Activated naive CD4-positive, alpha-beta T cell treated with anti-CD3 and anti-CD28 coated beads for 36 hours (primary cell): ENCODE results near the gene MUC5AC. TPM values are rescaled to one million over a fixed set of nuclear protein-coding genes. Genes with fewer than 3 reads are reported as not detected.
"Not testable (repeated sequence)": the region's sequence is repeated elsewhere in the genome, so short reads cannot be mapped to it uniquely, and the experiment has no call there.

Experiments used
- CTCF ChIA-PET: fragments of 350-600 bp; sonication (Branson Sonifier 250); formaldehyde crosslinking; loops from one replicate; lab custom pipeline; 2021; ENCODE audit warnings: antibody characterized with exemption; lab: Charles Lee
- DNase-seq: peaks from one replicate; pipeline ENCODE4 v3.0.0-alpha.2; 2020
- H3K27ac Mint-ChIP-seq: one replicate; pipeline ENCODE4 v1.8.0; 2021; ENCODE audit warnings: mild to moderate bottlenecking, mixed read lengths
- H3K27me3 Mint-ChIP-seq: one replicate; pipeline ENCODE4 v1.8.0; 2021; ENCODE audit warnings: low read depth, mixed read lengths
- H3K36me3 Mint-ChIP-seq: one replicate; pipeline ENCODE4 v1.8.0; 2021; ENCODE audit warnings: low read depth, mixed read lengths
- H3K4me1 Mint-ChIP-seq: one replicate; pipeline ENCODE4 v1.8.0; 2021; ENCODE audit warnings: low read depth, mixed read lengths
- H3K4me3 Mint-ChIP-seq: one replicate; pipeline ENCODE4 v1.8.0; 2021; ENCODE audit warnings: mild to moderate bottlenecking, moderate library complexity, mixed read lengths
- H3K9me3 Mint-ChIP-seq: one replicate; pipeline ENCODE4 v1.8.0; 2021; ENCODE audit warnings: mixed read lengths
- intact Hi-C: fragments of 100-400 bp; cut with micrococcal nuclease; formaldehyde crosslinking; loops from one replicate; pipeline ENCODE4 v1.15.1; 2023
- total RNA-seq, 2 experiments: library from RNA; stranded (reverse); gene quantifications; one replicate each; pipeline ENCODE4 v1.2.3, GENCODE V29; 2021

The MUC5AC gene
- total RNA-seq, 2 experiments from 2014 or later: not detected

DNA sequence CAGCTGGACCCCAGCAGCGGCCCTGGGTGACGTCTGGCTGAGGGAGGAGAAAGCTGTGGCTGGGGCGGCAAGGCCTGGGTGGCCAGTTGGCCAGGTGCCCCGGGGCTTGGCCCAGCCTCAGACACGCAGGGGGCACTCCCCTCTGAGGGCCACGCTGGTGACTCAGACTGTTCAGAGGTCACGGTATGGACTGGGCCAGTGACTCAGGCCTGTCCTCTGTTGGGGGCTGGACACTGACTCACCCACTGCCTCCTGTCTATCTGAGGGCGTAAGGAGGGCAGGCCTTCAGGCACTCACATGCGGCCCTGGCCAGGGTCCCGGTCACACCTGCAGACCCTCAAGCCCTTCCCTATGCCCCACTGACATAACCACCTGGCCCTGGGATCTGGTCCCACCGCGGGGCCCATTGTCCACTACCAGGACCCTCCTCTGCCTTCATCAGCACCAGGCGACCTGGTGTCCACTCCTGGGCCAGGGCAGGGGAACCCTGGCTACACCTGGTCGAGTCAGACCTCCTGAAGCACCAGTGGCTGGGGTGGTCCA is 3.7 kb upstream of the MUC5AC start:
- no peaks in the 10 kb centered on the region for H3K36me3 Mint-ChIP-seq
- H3K27me3 Mint-ChIP-seq: peaks cover 5% of the 10 kb centered on the region
- H3K4me1 Mint-ChIP-seq: peaks cover 4% of the 10 kb centered on the region
- no peak overlapping the region for H3K27ac Mint-ChIP-seq
- intact Hi-C loops: no loop called here
- H3K9me3 Mint-ChIP-seq: peaks cover 2% of the 10 kb centered on the region
- H3K4me3 Mint-ChIP-seq: no peak overlapping the region
- CTCF ChIA-PET: no interaction called here
- no peak for DNase-seq

DNA sequence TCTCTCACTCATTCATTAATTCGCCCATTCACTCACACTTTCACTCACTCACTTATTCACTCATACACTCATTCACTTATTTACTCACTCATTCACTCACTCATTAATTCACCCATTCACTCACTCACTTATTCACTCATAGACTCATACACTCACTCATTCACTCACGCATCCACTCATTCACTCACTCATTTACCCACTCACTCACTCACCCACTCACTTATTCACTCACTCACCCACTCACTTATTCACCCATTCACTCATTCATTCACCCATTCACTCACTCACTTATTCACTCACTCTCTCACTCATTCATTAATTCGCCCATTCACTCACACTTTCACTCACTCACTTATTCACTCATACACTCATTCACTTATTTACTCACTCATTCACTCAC is 3.1 kb upstream of the MUC5AC start:
- H3K4me3 Mint-ChIP-seq, H3K27ac Mint-ChIP-seq, H3K9me3 Mint-ChIP-seq, DNase-seq, H3K36me3 Mint-ChIP-seq, H3K27me3 Mint-ChIP-seq, intact Hi-C loops, H3K4me1 Mint-ChIP-seq, CTCF ChIA-PET: not testable (repeated sequence)

DNA sequence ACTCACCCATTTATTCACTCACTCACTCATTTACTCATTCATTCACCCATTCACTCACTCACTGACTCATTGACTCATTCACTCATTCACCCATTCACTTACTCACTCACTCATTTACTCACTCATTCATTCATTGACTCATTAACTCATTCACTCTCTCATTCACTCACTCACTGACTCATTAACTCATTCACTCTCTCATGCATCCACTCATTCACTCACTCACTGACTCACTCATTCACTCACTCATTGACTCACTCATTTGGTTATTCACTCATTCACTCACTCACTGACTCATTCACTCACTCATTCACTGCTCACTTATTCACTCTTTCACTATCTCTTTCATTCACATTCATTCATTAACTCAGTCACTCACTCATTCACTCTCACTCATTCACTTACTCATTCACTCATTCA is 2.5 kb upstream of the MUC5AC start:
- no peaks in the 10 kb centered on the region for H3K36me3 Mint-ChIP-seq
- CTCF ChIA-PET: no interaction called here
- H3K9me3 Mint-ChIP-seq: peaks cover 2% of the 10 kb centered on the region
- H3K27me3 Mint-ChIP-seq: peaks cover 5% of the 10 kb centered on the region
- no peak overlapping the region for H3K4me3 Mint-ChIP-seq
- H3K4me1 Mint-ChIP-seq: peaks cover 4% of the 10 kb centered on the region
- H3K27ac Mint-ChIP-seq: no peak overlapping the region
- intact Hi-C loops: no loop called here
- DNase-seq: no peak

- Mint-ChIP-seq H3K36me3 (no peaks in the 10 kb centered on the region), H3K4me3 (no peak overlapping the region), H3K27me3 (no peaks in the 10 kb centered on the region), H3K4me1 (peaks cover 4% of the 10 kb centered on the region), H3K27ac (no peak overlapping the region), H3K9me3 (peaks cover 2% of the 10 kb centered on the region)
- CTCF ChIA-PET: no interaction called here
- intact Hi-C loops: no loop called here
- no peak for DNase-seq
These were observed 1.0 kb upstream of the MUC5AC start for GRCh38 chr11:1156506-1157340.

- H3K36me3 Mint-ChIP-seq: no peaks in the 10 kb centered on the region
- H3K27ac Mint-ChIP-seq: no peak overlapping the region
- H3K9me3 Mint-ChIP-seq: peaks cover 2% of the 10 kb centered on the region
- CTCF ChIA-PET: no interaction called here
- intact Hi-C loops: no loop called here
- H3K27me3 Mint-ChIP-seq: no peaks in the 10 kb centered on the region
- H3K4me3 Mint-ChIP-seq: no peak overlapping the region
- H3K4me1 Mint-ChIP-seq: peaks cover 4% of the 10 kb centered on the region
- no peak for DNase-seq
These were observed 460 bp upstream of the MUC5AC start for GRCh38 chr11:1157341-1157644.

DNA sequence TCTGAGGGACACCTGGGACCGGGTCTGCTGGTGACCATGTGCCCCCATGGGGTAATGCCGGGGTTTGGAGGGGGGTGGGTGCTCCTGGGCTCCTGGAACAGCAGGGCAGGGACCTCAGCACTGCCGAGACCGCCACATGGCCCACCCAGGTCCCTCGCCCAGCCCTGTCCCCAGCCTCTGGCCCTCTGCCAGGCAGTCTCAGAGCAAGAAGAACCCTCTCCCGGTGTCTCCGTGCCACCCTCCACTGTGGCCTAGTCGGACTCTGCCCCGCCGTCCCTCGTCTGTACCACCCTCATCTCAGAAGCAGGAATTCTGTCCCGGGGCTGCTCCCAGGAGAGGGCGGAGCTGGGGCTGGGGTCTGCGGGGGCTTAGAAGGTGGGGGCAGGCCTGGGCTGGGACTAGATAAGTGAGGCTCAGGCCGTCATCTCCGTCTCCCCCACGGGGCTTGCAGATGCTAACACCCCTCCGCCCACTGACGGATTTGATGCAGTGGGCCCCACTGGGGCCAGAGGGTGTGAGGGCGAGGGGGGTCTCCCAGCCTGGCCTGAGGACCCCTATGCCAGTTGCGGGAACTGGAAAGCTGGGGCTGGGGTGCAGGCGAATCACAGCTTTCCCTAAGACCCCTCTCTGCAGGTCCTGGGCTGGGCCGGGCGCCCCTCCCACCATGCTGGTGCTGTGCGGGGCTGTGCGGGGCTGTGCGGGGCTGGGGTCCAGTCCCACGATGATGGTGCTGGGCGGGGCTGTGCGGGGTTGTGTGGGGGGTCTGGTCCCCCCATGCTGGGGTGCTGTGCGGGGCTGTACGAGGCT is 1.1 kb downstream of the MUC5AC start:
- DNase-seq: peak; percentile 4
- CTCF ChIA-PET: no interaction called here
- peaks cover 2% of the 10 kb centered on the region for H3K9me3 Mint-ChIP-seq
- intact Hi-C loops: no loop called here
- no peak overlapping the region for H3K4me3 Mint-ChIP-seq
- H3K27me3 Mint-ChIP-seq: no peaks in the 10 kb centered on the region
- no peaks in the 10 kb centered on the region for H3K36me3 Mint-ChIP-seq
- H3K27ac Mint-ChIP-seq: no peak overlapping the region
- no peaks in the 10 kb centered on the region for H3K4me1 Mint-ChIP-seq

DNA sequence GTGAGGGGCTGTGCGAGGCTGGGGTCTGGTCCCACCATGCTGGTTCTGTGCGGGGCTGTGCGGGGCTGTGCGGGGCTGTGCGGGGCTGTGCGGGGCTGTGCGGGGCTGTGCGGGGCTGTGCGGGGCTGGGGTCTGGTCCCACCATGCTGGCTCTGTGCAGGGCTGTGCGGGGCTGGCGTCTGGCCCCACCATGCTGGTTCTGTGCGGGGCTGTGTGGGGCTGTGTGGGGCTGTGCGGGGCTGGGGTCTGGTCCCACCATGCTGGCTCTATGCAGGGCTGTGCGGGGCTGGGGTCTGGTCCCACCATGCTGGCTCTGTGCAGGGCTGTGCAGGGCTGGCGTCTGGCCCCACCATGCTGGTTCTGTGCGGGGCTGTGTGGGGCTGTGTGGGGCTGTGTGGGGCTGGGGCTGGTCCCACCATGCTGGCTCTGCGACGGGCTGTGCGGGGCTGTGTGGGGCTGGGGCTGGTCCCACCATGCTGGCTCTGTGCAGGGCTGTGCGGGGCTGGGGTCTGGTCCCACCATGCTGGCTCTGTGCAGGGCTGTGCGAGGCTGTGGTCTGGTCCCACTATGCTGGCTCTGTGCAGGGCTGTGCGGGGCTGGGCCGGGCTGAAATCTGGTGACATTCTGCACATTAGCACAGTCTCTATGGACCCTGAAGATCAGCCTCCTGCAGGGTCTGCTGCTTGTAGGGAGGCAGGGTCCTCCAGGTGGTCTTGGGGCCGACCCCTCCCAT is 1.9 kb downstream of the MUC5AC start:
- H3K9me3 Mint-ChIP-seq, CTCF ChIA-PET, H3K4me1 Mint-ChIP-seq, H3K27me3 Mint-ChIP-seq, intact Hi-C loops, H3K36me3 Mint-ChIP-seq, H3K4me3 Mint-ChIP-seq, H3K27ac Mint-ChIP-seq: not testable (repeated sequence)
- DNase-seq: peak; percentile 1

DNA sequence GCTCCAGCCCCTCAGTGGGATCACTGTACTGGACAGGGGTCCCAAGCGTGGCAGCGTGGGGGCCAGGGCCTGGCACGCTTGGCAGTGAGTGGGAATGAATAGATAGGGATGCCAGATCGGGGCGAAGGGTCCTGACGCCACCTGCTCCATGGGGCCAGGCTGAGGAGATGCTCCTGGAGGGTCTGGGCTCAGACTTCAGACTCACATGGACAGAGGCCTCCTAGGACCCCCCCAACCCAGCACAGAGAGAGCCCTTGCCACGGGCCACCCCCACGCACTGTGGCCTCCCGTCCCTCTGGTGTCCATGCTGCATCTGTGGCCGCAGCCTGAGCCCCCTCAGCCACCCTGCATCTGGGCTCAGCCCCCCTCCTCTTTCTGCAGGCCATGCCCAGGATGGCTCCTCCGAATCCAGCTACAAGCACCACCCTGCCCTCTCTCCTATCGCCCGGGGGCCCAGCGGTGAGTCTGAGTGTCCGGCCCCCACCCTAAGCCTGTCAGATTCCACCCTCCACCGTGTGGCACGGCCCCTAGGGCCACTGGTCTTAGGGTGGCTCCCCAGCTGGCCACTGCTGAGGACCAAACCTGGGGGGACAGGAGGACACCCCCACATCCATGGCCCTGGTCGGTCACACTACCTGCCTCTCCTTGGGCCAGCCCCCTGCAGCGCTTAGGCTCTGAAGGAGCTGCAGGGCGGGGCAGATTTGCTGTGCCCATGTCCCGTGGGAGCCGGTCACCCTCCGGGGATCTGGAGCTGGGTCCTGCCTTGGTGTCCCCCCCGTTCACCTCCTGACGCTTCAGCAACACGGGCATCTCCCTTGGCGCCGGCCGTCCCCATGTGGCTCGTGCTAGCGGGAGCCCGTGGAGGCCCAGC is 2.7 kb downstream of the MUC5AC start:
- H3K27me3 Mint-ChIP-seq: no peaks in the 10 kb centered on the region
- no peaks in the 10 kb centered on the region for H3K4me1 Mint-ChIP-seq
- CTCF ChIA-PET: no interaction called here
- no peaks in the 10 kb centered on the region for H3K36me3 Mint-ChIP-seq
- peak; percentile 1 for DNase-seq
- no peak overlapping the region for H3K27ac Mint-ChIP-seq
- no peaks in the 10 kb centered on the region for H3K9me3 Mint-ChIP-seq
- H3K4me3 Mint-ChIP-seq: no peak overlapping the region
- intact Hi-C loops: no loop called here

DNA sequence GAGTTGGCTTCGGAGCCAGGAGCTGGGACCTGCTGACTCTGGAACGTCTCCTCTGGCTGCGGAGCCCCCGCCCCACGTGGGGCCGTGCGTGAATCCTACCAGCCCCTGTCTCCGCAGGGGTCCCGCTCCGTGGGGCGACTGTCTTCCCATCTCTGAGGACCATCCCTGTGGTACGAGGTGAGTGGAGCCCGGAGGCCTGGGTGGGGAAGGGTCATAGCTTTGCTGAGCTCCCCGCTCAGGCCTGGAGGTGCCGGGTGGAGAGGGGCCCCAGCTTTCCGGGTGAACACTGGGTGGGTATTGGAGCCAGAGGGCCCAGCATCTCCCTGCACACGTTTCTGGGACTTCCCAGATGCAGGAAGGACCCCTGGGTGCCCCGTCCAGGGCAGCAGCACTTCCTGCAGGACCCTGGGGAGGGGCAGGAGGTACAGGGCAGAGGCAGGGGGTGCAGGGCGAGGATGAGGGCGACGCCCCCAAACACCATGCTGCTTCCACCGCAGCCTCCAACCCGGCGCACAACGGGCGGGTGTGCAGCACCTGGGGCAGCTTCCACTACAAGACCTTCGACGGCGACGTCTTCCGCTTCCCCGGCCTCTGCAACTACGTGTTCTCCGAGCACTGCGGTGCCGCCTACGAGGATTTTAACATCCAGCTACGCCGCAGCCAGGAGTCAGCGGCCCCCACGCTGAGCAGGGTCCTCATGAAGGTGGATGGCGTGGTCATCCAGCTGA is 3.8 kb downstream of the MUC5AC start:
- CTCF ChIA-PET: no interaction called here
- no peak for DNase-seq
- Mint-ChIP-seq H3K4me3 (no peak overlapping the region), H3K9me3 (no peaks in the 10 kb centered on the region), H3K27me3 (no peaks in the 10 kb centered on the region), H3K27ac (no peak overlapping the region), H3K4me1 (no peaks in the 10 kb centered on the region), H3K36me3 (no peaks in the 10 kb centered on the region)
- intact Hi-C loops: no loop called here

GRCh38 chr11:1162138-1162475 is 4.4 kb downstream of the MUC5AC start:
- H3K36me3 Mint-ChIP-seq: no peaks in the 10 kb centered on the region
- CTCF ChIA-PET: no interaction called here
- no peak overlapping the region for H3K27ac Mint-ChIP-seq
- intact Hi-C loops: no loop called here
- no peaks in the 10 kb centered on the region for H3K27me3 Mint-ChIP-seq
- no peaks in the 10 kb centered on the region for H3K9me3 Mint-ChIP-seq
- DNase-seq: no peak
- H3K4me3 Mint-ChIP-seq: no peak overlapping the region
- H3K4me1 Mint-ChIP-seq: no peaks in the 10 kb centered on the region

DNA sequence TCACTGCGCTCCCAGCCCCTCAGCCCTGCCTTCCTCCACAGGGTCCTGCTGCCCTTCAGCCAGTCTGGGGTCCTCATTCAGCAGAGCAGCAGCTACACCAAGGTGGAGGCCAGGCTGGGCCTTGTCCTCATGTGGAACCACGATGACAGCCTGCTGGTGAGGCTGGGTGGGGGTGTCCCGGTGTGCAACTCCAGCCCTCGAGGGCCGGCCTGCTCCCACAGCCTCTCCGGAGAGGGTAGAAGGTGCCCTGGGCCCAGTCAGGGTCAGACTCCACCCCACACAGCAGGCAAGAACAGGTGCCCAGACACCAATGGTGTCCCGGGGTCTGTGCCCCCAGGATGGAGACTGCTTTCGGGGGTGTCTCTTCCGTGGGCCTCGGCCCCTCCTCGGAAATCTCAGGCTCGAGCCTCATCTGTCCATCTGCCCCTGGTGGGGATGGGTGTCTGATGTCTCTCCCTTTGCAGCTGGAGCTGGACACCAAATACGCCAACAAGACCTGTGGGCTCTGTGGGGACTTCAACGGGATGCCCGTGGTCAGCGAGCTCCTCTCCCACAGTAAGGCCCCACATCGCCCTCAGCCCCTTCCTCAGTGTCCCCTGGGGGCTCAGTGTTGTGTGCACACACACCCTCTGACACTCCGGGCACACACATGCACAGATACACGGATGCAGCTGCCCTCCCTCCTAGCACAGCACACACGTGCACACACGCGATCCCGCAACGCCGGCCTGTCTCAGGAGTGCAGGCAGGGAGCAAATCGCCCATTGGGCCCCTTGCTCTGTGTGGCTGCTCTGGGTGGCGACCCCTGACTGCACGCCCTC is 4.9 kb downstream of the MUC5AC start:
- no peak overlapping the region for H3K4me3 Mint-ChIP-seq
- no peaks in the 10 kb centered on the region for H3K27me3 Mint-ChIP-seq
- intact Hi-C loops: no loop called here
- H3K36me3 Mint-ChIP-seq: no peaks in the 10 kb centered on the region
- CTCF ChIA-PET: no interaction called here
- H3K9me3 Mint-ChIP-seq: no peaks in the 10 kb centered on the region
- DNase-seq: no peak
- H3K4me1 Mint-ChIP-seq: no peaks in the 10 kb centered on the region
- no peak overlapping the region for H3K27ac Mint-ChIP-seq
